Mucosa of gallbladder (tissue), 1 donor: Measurements from ENCODE around the gene ABLIM1. TPM values are rescaled to one million over a fixed set of nuclear protein-coding genes. Genes with fewer than 3 reads are reported as not detected.

Experiments used
- DNase-seq: peaks from one replicate; pipeline ENCODE4 v3.0.0-alpha.2; 2020; ENCODE audit warnings: low spot score
- total RNA-seq: library from RNA; stranded (reverse); gene quantifications from one replicate; pipeline ENCODE4 v1.2.1, GENCODE V29; 2021
- donor health status: DM: no; HTN: no; CAD: no.

Gene ABLIM1
- total RNA-seq, 1 donor from 2014 or later, result 103 TPM

DNA sequence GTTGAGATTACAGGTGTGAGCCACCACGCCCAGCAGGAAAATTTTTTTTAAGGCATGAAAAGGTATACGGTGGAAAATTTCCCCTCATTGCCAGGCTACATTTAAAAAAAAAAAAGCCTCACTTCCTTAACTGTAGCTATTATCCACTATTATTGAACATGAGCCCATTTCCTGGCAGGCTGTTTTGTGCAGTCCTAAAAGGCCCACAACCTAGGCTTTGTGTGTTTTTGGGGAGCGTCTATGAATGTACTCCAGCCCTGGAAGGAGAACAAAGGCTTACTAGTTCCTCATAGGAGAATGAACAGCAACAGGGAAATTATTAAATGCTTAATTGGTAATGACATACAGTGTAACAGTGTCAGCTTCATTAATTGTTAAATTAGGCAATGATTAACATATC is 111.0 kb downstream of the ABLIM1 start:
- DNase-seq, result peak; percentile 54

DNA sequence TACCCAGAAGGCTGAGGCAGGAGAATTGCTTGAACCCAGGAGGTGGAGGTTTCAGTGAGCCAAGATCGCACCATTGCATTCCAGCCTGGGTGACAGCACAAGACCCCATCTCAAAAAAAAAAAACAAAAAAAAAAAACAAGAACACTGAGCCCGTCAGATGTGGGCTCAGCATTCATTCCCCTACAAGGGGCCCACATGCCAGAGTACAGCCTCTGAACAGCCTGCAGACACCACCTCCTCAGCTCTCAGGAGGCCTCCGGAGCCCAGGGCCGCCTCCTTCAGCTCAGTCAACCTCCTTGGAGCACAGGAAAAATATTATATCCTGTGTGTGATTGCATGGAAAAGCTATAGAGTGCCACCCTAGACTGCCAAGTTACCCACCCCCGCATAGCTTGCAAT is 112.3 kb downstream of the ABLIM1 start:
- no peak for DNase-seq

DNA sequence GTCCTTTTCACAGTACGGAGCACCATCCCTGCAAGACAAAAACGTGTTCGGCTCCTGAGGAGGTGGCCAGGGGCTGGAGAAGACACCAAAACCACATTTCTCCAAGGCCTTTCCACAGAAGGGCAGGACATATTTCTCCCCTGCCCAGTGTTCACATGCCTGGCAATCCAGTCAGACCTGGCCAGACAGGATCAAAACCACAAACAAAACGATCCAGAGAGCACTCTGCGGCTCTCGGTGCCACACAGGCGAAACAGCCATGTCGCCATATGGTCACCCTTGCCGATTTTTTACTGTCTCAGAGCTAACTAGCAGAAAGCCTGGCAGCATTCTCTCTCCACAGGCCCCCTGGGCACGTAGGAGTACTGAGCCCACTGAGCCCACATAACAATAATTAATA is 113.0 kb downstream of the ABLIM1 start:
- DNase-seq, result no peak

DNA sequence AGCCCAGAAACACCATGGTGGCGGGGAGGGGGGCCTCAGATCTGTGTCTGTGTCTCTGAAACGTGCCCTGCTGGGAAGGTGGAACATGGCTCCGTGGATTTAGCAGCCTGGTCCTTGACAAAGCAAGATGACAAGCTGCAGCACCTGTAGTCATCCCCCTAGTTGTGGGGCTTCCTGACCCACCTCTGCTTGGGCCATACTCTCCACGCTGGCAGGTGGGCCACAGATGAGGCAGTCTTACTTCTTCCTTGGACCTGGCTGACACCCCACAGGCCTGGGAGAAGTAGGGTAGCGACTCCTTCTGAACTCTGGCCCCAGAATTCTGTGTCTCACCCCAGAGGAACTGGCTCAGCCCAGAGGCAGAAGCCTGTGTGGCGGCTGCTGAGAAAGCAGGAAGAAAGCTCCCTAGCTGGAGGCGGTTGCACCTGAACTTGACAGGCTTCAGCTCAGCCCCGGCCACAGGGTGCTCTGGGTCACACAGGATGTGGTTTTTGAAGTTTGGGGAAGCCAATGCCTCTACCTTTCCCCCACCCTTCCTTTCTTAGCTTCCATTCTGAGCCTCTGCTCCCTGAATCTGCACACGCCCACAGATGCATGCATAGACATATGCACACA is 113.9 kb downstream of the ABLIM1 start:
- peak; percentile 23 for DNase-seq

DNA sequence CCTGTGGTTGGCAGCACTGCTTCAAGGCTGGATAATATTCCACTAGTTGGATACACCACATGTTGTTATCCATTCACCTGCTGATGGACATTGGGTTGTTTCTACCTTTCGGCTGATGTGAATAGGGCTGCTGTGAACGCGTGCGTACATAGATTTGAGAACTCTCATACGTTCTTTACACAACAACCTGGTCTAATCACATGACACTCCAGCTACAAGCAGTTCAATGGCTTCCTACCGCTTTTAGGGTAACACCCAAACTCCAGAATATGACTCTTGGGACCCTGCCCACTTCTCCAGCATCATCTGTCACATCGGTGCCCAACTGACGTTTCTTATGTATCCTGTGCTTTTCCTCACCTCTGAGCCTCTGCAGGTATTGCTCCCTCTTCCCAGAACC is 114.6 kb downstream of the ABLIM1 start:
- no peak for DNase-seq

DNA sequence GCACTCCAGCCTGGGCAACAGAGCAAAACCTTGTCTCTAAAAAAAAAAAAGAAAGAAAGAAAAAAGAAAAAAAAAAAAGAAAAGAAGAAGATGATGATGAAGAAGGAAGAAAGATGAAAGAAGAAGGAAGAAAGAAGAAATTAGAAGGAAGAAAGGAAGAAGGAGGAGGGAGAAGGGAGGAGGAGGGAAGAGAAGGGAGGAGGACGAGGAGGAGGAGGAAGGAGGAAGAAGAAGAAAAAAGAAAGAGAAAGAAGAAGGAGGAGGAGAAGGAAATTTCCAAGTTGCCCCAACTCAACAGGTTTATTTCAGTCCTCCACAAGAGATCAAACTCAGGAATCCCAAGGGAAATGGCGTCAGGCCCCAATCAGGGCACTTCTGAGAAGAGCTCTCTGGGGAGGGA is 115.7 kb downstream of the ABLIM1 start:
- no peak for DNase-seq

DNA sequence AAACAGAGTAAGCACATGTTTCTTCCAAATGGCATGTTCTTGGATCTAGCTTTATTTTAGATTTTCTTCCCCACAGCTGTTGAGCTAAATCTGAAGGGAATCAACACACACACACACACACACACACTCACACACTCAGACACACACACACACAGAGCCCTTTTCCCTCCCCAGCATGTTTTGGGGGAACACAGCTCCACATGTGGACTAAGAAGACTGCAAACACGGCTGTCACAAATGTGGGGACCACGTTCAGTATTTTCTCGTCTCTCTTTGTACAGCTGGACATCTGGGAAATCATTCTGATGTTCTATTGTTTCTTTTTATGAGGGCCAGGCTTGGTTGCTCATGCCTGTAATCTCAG is 116.3 kb downstream of the ABLIM1 start:
- DNase-seq, result no peak

DNA sequence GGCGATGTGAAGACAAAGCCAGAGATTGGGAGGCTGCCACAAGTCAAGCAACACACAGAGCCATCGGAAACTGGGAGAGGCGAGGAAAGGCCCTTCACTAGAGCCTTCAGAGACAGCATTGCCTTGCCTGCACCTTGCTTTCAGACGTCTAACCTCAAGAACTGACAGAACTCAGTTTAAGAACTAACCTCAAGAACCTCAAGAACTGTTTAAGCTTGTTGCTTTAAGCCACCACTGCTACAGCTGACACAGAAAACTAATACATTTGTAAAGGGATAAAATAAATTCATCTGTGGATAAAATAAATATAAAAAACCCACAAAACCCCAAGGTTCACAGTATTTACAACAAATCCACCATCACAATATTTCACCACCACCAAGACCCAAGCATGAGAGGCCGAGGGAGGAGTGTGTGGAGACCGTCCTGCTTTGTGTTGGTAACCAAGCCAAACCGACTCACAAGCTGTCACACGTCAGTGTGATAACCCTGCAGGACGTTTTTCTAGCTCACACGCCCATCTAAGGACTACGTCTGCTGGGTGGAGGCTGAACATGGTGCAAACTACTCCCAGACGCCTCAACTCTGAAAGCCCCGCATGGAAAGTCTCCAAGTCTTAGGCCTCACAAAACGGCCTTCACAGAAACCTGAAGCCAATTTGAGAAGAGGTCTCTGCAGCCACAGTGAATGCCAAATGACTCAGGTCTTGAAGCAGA is 116.8 kb downstream of the ABLIM1 start:
- peak; percentile 69 for DNase-seq

DNA sequence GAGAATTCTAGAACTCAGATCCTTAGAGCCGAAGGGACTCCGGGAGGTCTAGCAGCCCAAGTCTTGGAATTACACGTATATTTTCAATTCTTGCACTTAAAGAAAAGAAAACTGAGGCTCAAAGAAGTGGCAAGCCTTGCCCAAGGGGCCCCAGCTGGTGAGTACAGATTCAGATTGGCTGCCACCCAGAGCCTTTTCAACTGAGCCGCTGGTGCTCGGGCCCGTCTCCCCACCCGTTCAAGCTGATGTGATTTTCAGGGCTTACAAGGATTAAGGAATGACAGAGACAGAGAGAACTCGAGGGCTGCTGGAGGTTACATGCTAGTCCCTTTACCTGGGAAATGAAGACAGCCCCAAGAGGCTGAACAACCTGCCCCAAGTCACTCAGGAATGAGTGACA is 117.8 kb downstream of the ABLIM1 start:
- DNase-seq, result no peak

DNA sequence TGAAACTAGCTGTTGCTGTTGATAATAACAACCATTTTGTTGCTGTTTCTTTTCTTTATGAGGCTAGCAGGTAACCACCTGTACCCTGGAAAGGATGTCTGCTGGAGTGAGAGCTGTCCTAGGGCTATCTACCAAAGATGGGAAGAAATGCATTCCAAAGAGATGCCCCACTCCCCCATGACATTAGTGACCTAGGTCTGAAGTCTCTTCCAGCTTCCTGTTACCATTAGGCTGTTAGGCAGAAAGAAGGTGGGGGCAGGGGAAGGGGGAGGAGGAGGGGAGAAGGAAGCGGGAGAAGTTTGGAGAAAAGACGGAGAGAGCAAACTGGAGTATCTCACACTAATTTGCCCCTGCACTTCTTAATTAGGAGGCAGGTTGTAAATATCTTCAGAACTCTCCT is 118.5 kb downstream of the ABLIM1 start:
- DNase-seq, result no peak

DNA sequence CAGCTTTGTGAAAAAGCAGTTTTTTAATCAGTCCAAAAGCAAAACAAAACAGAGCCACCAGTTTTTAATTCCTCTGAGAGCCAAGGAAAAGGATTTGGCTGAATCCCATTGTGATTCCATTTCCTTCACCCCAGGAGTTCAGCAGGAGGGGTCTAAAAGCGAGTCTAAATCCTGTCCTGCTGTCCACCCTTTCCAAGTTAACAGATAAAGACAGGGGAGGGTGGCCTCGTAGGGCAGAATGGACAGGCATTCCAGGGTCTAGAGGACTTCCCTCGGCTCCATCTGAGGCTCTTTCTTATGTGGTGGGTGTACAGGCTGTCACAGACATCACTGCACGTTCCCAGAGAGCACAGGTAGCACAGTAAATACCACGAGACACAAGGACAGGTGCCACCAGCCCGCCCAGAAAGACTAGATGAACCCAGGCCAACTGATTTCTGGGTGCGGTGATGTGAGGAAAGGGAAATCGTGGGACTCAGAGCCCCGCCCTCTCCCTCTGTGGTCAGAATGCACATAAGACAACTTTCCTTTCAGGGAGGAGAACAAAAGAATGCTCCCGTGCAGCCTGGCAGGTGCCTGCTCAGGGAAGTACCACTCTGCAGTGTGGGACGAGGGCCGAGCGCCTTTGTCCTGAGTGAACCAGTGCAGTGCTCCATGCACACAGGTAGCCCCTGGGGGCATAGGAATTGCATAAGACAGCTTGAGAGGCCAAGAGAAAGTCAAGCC is 119.7 kb downstream of the ABLIM1 start:
- DNase-seq, result peak; percentile 84

DNA sequence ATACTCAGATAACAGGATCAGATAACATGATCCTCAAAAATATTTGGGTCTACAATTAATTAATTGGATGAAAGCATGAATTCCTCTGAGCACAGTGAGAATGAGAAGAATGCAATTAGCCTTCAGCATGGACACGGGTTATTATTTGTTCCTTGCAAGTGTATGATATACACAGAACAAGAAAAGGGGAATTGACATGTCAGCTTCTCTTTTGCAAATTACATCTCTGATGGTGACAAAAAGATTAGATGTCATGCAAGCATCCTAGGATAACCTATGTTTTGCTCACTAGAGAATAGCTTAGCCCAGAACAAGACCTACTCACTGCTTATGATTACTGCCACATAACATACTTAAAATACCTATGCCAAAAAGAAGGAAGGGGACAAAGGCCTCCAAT is 120.3 kb downstream of the ABLIM1 start:
- no peak for DNase-seq

DNA sequence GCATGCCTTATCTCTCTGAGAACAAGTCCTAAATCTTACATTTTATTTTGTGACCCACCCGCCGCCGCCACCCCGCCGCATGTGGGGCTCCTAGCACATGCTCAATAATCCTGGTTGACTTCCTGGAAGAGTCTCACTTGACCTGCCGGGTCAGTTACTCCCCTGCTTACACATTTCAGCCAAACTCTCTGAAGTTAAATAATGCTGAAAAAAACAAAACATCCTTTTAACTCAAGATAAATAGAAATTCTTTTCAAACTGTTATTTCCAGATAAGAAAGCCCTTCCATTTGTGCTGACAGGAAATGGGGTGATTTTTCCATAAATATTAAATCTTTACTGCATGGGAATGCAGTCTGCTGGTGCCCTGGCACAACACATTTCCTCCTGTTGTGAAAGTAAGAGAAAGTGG is 123.5 kb downstream of the ABLIM1 start:
- DNase-seq, result no peak

DNA sequence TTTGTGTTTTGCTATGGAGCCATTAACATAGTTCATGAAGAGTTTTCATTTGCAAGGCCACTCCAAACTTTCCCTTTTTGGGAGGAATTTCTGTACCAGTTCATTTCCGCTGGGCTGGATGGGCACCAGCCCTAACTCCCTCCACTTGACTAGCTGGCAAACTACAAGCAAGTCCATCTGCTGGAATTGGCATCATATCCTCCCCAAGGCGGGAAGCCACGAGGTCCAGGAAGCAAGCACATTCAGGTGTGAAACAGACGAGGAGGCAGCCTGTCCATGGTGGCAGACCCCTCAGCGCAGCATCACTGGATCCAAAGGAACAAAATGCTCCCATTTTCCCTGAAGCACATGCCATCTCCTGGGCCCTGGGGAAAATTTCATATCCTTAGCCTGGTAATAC is 125.8 kb downstream of the ABLIM1 start:
- no peak for DNase-seq

DNA sequence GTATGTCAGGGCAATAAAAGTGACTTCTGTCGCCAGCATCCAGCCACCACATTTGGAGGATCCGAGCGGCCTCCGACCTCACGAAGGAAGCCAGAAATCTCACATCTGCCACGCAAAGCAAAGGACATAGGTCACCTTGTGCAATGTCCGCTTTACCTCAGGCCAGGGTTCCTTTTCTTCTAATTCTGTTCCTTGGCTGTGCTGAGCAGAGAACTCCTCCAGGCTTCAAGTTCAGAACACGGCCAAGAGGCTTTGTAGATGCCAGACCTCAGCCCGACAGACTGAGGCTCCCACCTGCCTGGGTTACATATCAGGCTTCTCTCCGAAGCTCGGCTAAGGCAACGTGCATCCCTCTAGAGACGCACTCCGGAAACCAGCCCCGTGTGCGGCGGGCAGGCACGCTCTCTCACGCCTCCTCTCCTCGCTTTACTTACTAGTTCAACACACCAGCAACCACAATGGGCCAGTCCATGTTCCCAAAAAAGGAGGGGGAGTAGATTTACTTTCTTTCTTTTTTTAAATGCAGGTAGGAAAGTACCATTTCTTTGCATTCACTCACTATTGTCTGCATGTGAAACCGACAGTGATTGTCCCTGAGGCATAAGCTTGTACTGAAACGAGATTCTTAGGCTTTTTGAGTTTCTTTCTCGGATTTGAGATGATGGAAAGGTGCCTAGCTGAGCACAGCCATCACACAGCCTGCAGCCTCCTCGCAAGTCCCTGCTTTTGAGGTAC is 131.4 kb downstream of the ABLIM1 start:
- peak; percentile 79 for DNase-seq

DNA sequence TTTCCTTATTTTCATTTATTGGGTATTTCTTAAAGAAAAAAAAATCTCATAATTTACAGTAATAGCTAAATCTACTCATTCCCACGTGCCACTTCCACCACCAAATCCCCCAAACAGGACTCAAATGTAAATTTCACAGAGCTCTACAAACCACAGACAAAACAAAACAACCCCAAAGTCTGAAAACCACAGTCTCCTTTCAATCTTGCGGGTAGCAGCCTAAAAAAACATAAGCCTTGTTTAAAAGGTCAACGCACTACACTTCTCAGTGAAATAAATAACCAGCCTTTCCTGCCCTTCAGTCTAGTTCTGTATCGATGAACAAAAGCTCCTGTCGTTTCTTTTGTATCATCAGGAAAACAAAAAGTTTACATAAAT is 132.0 kb downstream of the ABLIM1 start:
- no peak for DNase-seq

DNA sequence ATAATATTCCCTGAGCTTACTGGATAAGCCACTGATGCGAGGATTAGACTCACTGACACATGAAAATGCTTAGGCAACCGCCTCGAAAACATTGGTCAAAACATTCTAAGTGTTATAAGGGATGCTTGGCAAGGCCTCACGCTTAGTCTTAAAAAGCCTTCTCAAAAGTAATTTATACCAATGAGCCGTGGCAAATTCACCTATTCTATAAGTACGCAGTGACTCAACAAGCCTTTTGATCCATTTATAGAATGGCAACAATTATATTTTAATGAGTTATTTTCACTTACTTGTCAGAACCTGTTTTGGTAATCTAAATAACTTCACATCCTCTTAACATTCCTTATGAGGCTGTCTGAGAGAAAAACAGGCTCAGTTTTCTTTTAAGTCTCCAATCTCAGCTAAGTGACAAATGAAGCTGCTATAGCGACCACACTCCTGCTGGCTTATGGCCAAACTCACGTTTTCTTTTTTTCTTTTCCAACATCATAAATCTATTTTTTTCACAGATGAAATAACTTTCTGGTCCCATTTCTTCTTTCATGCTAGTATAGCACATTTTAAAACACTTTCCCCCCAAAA is 132.6 kb downstream of the ABLIM1 start:
- no peak for DNase-seq

DNA sequence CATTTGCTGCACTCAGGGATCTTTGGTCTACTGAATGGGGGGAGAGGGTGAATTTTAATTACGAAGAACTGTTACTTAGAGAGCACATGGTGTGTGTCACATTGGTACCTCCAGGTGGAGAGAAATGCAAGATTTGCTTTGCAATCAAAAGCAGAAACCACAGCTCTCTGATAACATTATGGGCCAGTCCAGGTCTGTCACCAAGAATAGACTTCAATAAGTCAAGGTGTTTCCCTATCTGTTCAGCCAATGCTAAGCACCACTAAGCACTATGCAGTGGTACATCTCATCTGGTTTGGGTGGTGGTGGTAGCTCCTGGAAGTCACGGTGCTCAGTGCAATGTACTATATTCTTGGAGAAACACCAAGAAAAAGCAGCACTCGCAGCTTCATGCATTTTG is 134.2 kb downstream of the ABLIM1 start:
- no peak for DNase-seq

DNA sequence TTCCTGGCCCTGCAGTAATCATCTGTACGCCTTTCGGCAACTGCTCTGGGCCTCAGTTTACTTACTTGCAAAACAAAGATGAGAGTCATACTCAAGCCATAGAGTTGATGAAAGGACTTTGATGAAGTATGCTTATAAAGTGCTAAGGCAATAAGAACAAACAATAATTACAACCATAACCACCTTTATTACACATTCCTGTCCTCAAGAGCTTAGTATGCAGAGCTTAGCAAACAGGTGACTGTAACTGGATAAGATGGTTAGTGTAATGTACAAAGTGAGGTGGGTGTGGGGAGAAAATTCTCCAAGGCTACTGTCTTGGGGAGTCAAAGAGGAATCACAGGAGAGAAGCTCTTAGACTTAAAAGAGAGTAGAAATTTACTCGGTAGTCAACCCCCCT is 136.8 kb downstream of the ABLIM1 start:
- DNase-seq, result no peak

DNA sequence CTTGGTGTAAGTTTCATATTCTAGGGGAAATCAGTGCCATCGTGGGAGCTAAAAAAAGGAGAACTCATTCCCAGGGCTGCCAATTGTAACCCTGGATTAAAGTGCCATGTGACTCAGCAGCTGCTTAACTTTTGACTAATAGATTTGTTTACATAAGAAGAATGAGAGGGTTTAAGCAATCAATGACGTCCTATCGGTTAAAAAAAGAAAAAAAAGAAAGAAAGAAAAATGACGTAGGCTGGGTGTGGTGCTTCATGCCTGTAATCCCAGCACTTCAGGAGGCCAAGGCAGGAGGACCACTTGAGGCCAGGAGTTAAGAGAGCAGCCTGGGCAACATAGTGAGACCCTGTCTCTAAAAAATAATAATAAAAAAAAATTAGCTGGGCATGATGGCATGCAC is 137.6 kb downstream of the ABLIM1 start:
- peak; percentile 50 for DNase-seq

DNA sequence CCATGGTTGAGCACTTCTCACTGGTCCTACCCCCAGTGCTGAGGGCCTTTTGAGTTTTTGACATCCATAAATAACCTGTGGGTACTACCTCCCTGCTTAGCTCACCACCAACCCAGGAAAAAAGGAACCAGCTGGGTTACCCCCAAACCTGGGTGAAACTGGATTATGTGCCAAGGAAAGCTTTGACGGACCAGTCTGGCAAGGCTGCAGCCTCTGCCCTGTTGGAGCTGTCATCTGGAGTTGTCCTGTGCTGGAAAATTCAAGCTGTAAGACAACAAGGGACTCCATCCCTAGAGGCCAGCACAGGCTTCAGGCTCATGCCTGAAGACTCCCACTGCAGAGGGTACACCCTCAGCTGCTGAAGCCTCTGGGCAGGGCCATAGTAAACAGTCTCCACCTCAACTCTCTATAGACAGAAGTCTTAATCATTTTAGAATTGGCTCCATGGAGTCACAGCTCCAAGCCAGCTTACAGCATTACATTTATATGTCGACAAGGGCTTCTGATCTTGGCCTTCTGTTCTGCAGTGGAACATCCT is 138.2 kb downstream of the ABLIM1 start:
- no peak for DNase-seq

DNA sequence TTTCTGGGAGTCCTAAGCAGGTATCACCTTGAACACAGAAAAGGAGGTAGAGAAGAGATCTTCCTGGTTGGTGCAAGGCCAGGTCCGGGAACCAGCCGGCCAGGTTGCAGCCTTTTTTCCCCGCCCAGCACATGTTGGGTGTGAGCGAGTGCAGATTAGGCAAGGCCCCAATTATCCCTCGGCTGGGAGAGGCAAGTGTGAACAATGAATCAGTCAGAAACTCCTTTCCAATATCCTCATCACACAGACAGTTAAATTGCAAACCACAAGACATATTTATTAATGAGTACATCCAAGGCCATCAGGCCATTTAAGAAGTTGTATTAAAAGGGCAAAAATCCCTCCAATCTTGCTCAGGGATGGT is 138.8 kb downstream of the ABLIM1 start:
- peak; percentile 86 for DNase-seq
